Epithelial cell of proximal tubule (primary cell): ENCODE data around the gene MARCHF3. TPM values are rescaled to one million over a fixed set of nuclear protein-coding genes. Genes with fewer than 3 reads are reported as not detected.

Experiments used
- DNase-seq: peaks from one replicate; pipeline ENCODE4 v3.0.0-alpha.2; 2011; ENCODE audit warnings: low read depth
- H3K4me3 ChIP-seq: 2 replicates; pipeline ENCODE4 v1.5.1; 2011; ENCODE audit warnings: low read depth, mild to moderate bottlenecking, low read length
- CTCF ChIP-seq: conservative IDR thresholded peaks from 2 replicates; pipeline ENCODE4 v1.5.1; 2012; ENCODE audit warnings: low read depth, mild to moderate bottlenecking, low read length
- total RNA-seq: library from RNA; depleted of rRNA; stranded (reverse); fragments of >200 nt; gene quantifications from 2 replicates; pipeline ENCODE4 v1.2.3, GENCODE V29; 2015

MARCHF3 gene
- total RNA-seq, 1 donor from 2014 or later = 5.0 TPM

- no peak overlapping the region for H3K4me3 ChIP-seq
- no peak for TF ChIP-seq CTCF
- DNase-seq = no peak
These were observed 98.2 kb downstream of the MARCHF3 start for GRCh38 chr5:126931963-126932660.

- DNase-seq = no peak
- H3K4me3 ChIP-seq = no peak overlapping the region
- no peak for TF ChIP-seq CTCF
These were observed 102.3 kb downstream of the MARCHF3 start for GRCh38 chr5:126928041-126928440.

- no peak overlapping the region for H3K4me3 ChIP-seq
- DNase-seq = no peak
- no peak for TF ChIP-seq CTCF
These were observed 102.9 kb downstream of the MARCHF3 start for GRCh38 chr5:126927429-126927828.

GRCh38 chr5:126926187-126926586 is 104.2 kb downstream of the MARCHF3 start:
- no peak overlapping the region for H3K4me3 ChIP-seq
- DNase-seq = no peak
- TF ChIP-seq CTCF = no peak

- DNase-seq = no peak
- no peak overlapping the region for H3K4me3 ChIP-seq
- no peak for TF ChIP-seq CTCF
These were observed 104.9 kb downstream of the MARCHF3 start for GRCh38 chr5:126925482-126925881.

GRCh38 chr5:126924331-126925033 is 105.9 kb downstream of the MARCHF3 start:
- H3K4me3 ChIP-seq = no peak overlapping the region
- no peak for DNase-seq
- no peak for TF ChIP-seq CTCF
